ENCODE results near the gene STOX2.

GRCh38 chr4:183966371-183966770 is 61.3 kb downstream of the STOX2 start:
- no peak for TF ChIP-seq GATA2 (IDR thresholded peaks at IDR 0.05; ENCODE audit: low read depth, low read length)
- TF ChIP-seq GATA3 (IDR thresholded peaks at IDR 0.05; ENCODE audit: low read depth, low read length), result no peak

Data from SH-SY5Y (cell line).